GM21717 (cell line): ENCODE results near the gene MCC.
A peak's percentile ranks its signal among the peaks of the same experiment; 100 is the strongest.

Experiments
- ATAC-seq: cut with Tn5 transposase; IDR thresholded peaks from one replicate; pipeline ENCODE4 v1.9.1; 2021; ENCODE audit warnings: mild to moderate bottlenecking, moderate library complexity; ENCODE audit not compliant: unreplicated experiment

Gene MCC

GRCh38 chr5:113487781-113488644 is at the start of gene MCC:
MCC (minus strand) TSS chr5:113488453.
- no peak for ATAC-seq

- ATAC-seq, result no peak
These were observed 43.4 kb upstream of the MCC start for GRCh38 chr5:113531481-113532159.

- ATAC-seq, result no peak
These were observed 39.5 kb upstream of the MCC start for GRCh38 chr5:113527746-113528145.

- no peak for ATAC-seq
These were observed 38.2 kb upstream of the MCC start for GRCh38 chr5:113526421-113526820.

GRCh38 chr5:113524927-113525326 is 36.7 kb upstream of the MCC start:
- peak; percentile 59 for ATAC-seq

- no peak for ATAC-seq
These were observed 34.9 kb upstream of the MCC start for GRCh38 chr5:113523168-113523567.

GRCh38 chr5:113520899-113521298 is 32.6 kb upstream of the MCC start:
- ATAC-seq, result no peak

- ATAC-seq, result peak; percentile 82
These were observed 32.2 kb upstream of the MCC start for GRCh38 chr5:113520429-113520828.

GRCh38 chr5:113519412-113519811 is 31.2 kb upstream of the MCC start:
- ATAC-seq, result no peak

GRCh38 chr5:113518884-113519283 is 30.6 kb upstream of the MCC start:
- ATAC-seq, result no peak

GRCh38 chr5:113514289-113514635 is 26.0 kb upstream of the MCC start:
- ATAC-seq, result no peak

GRCh38 chr5:113513384-113514288 is 25.4 kb upstream of the MCC start, which contains the start of gene YTHDC2:
YTHDC2 (plus strand) TSS chr5:113513694; CDS start chr5:113513896, 202 bp downstream.
- peak; percentile 99 for ATAC-seq

- no peak for ATAC-seq
These were observed 24.1 kb upstream of the MCC start for GRCh38 chr5:113512341-113512740.

- ATAC-seq, result no peak
These were observed 22.7 kb upstream of the MCC start for GRCh38 chr5:113510836-113511451.

- no peak for ATAC-seq
These were observed 20.5 kb upstream of the MCC start for GRCh38 chr5:113508756-113509155.

GRCh38 chr5:113507601-113508000 is 19.3 kb upstream of the MCC start:
- no peak for ATAC-seq

GRCh38 chr5:113505181-113505580 is 16.9 kb upstream of the MCC start:
- no peak for ATAC-seq

GRCh38 chr5:113503146-113503545 is 14.9 kb upstream of the MCC start:
- ATAC-seq, result no peak

GRCh38 chr5:113502073-113502472 is 13.8 kb upstream of the MCC start:
- ATAC-seq, result no peak

- no peak for ATAC-seq
These were observed 7.2 kb upstream of the MCC start for GRCh38 chr5:113495422-113495841.

- ATAC-seq, result no peak
These were observed 5.2 kb upstream of the MCC start for GRCh38 chr5:113493446-113493845.
